ENCODE results near the gene KRTAP10-2.

DNA sequence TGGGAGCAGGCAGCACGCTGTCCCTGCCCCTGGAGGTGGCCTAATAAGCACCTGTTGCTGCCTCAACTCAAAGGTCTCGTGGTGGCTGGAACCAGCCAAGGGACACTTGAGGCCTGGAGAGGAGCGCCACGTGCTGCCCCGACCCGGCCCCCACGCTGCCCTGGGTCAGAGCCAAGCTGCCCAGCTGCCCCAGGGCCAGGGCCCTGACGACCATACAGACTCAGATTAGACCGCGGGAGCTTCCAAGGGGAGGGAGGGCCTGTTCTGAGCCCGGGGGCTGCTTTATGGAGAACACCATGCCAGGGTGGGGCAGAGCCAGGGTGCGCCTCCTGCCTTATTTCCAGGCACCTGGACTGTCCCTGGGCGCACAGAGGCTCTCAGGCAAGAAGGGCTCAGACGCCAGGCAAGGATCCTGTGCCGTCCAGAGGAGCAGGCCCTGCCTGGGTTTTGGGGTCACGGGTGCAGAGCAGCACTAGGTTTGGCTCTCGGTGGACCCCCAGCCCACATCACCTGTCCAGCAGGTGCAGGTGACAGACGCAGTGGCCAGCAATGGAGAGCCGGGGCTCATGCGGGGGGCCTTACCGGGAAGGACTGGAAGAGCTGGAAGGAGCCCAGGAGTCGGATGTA, 29.9 kb downstream of the KRTAP10-2 start:
- no peak for TF ChIP-seq POLR2A (IDR thresholded peaks at IDR 0.05; ENCODE audit: low read depth, low read length)
- no peak for TF ChIP-seq TAF1 (IDR thresholded peaks at IDR 0.05; ENCODE audit: low read depth, low read length)

Data from GM12891 (cell line).